GM21723 (cell line): ENCODE measurements around the gene INSC.

Source experiments
- ATAC-seq: cut with Tn5 transposase; IDR thresholded peaks from one replicate; pipeline ENCODE4 v1.9.1; 2021; ENCODE audit warnings: mild to moderate bottlenecking, moderate library complexity; ENCODE audit not compliant: unreplicated experiment

Gene INSC

DNA sequence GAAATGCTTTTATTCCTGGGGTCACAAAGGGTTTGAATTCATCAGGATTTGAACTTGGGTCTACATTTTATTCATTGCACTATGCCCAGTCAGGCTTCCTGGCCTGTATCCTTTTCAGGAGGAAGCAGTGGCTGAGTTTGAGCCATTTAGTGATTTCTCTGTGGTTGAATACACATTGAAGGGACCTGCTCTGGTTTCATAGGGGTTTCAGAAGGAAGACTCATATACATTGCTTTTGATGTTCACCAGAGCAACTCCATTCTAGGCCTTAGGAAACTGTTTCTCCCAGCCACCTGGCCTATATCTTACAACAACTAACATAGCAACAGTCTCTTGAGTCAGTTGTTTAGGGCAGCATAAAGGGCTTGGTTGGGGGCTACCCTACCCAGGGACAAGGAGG lies 165.7 kb downstream of the INSC start:
- no peak for ATAC-seq

DNA sequence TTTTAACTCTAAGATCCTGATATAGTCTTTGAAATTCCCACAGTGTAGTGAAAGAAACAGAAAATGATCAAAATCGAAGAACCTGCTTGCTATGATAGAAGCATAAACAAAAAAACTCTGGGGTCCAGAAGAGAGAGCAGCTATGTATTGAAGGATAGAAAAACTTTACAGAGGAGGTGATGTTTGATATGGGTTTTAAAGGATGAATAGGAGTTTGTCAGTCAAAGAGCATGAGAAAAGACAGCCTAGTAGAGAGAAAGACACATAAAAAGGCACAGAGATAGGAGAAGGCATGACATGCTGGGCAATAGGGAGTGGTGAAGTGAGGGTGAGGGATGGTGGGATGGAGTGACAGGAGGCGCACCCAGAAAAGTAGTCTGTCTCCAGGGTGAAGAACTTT lies 168.0 kb downstream of the INSC start:
- ATAC-seq = no peak

DNA sequence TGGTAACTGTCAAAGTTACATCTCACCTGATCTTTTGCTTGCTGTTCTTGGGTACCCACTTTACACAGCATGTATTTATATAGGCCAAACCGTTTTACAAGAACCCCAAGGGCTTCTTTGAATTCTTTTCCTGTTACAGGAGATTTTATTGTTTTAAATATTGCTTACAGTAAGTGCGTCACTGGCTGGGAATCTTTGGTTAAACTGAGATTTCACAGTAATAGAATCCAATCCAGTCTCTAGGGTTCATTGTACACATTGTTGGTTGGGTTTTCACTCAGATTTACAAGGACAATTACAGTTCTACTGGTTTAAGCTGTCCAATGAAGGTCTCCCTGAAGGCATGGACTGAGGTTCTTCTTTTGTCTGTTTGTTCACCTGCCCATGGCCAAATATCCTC lies 171.7 kb downstream of the INSC start:
- no peak for ATAC-seq

DNA sequence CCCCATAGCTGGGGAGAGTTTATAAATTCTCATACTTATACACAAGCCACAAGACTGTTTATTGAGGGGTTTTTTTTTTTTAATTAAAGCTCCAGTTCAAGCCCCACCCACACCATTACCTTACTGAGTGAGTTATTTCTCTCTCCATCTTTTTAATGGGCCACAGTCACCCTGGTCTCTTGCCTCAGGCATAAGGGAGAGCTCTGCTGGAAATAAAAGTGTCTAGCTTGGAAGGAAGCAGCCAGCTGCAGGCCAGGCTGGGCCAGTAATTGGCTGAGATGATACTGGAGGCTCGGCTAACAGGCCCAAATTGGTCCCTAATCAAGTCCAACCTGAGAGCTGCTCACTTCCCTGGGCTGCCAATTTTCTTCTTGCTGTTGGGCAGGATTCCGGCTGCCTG lies 174.1 kb downstream of the INSC start:
- ATAC-seq = no peak

DNA sequence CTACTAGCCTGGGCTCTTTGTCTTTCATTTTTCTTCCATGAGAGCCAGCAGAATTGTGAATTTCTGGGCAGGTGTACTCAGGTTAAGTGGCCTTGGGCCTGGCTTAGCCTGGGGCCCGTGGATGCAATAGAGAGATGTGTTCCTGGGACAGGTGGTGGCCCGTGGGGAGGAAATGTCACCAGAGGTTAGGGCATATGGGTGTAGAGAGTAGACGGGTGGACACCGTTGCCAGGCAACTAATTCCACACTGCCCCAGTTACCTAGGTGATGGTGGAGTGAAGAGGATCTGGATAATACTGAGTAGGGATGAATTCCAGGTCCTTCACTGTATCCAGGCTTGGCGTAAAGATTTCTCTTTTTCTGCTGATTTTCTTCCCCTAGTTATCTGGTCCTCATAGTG lies 175.0 kb downstream of the INSC start:
- ATAC-seq = no peak

DNA sequence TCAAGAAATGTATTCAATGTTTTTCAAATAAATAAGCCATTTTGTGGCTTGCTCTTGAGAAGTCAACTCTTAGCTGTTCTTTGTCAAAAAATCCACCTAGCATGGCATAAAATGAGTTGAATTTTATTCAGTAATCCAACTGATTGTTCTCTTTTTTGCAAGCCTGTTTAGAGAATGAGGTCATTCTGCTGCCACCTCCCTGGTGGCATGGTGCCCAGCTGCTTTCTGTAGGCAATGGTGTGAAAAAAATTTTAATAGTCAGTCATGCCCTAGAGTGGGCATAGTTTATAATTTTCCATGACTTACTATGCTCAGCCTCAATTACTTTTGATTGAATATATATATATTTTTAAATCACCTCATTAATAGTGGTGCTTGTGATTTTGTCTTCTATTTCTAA lies 177.2 kb downstream of the INSC start:
- ATAC-seq = no peak

DNA sequence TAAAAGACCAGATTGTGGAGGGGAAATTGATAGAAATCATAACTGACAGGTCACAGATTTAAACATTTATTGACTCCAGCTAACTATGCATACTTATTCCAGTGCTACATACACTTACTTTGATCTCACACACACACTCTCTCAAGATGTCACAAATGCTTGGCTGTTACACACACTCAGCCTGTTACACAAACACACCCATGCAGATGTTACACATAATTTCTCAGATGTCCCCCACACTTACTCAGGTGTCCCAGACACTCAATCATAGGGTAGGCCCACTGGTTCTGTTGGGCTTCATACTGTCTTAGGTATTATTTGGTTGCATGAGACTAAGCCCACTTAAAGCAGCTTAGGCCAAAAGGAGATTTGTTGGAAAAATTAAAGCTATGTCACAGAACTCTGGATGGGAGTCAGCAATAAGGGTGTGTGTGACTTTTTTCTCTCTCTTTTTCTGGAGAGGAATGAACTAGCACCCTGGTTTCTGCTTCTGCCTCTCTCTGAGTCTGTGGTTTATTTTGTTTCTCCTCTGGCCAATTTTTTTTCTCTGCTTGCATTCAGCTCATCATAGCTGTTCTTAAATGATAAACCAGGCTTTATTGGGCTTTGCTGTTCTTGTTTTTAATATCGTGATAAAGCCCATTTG lies 179.4 kb downstream of the INSC start:
- ATAC-seq = no peak

DNA sequence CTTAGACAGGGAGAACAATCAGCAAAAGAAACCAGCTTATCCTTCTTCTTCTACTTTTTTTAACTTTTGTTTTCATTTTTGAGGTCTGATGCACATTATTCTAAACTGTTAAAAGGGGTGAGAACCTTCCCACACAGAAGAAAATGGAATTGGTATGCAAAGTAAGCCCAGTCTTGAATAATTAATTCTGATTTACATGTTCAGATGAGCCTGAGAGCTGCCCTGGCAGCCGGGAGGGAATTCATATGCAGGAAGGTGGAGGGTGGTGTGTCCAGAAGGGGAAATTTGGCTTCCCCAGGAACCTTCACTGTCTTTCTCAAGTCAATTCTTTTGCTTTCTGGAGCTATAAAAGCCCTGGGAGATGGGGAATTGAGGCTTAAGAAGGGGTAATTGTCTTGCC lies 181.0 kb downstream of the INSC start:
- ATAC-seq = no peak
